H1 (cell line): ENCODE measurements around the gene TTC31. TPM values are rescaled to one million over a fixed set of nuclear protein-coding genes. Genes with fewer than 3 reads are reported as not detected.

ENCODE experiments used
- CEBPB ChIP-seq: IDR thresholded peaks from 2 replicates; pipeline ENCODE4 v1.6.1; 2012; ENCODE audit warnings: low read depth, low read length
- CHD7 ChIP-seq: fragments of 300-600 bp; sonication (generic); IDR thresholded peaks from 2 replicates; pipeline ENCODE4 v1.7.1; 2012; ENCODE audit warnings: low read length, moderate library complexity, mild to moderate bottlenecking, inconsistent platforms; ENCODE audit not compliant: insufficient replicate concordance
- EGR1 ChIP-seq: IDR thresholded peaks from 2 replicates; pipeline ENCODE4 v1.6.1; 2011; ENCODE audit warnings: low read depth, low read length, borderline replicate concordance
- HDAC6 ChIP-seq: IDR thresholded peaks from one replicate; pipeline ENCODE4 v1.7.1; 2012; ENCODE audit warnings: low read depth, mild to moderate bottlenecking, inconsistent platforms, low read length, moderate library complexity
- KDM1A ChIP-seq: fragments of 200-600, 300-600 bp; sonication (generic); IDR thresholded peaks from 2 replicates; pipeline ENCODE4 v1.7.1; 2016; ENCODE audit warnings: mild to moderate bottlenecking, low read length, borderline replicate concordance
- KDM4A ChIP-seq: IDR thresholded peaks from one replicate; pipeline ENCODE4 v1.7.1; 2012; ENCODE audit warnings: low read depth, mild to moderate bottlenecking, moderate library complexity, low read length, inconsistent platforms; ENCODE audit not compliant: severe bottlenecking
- KDM5A ChIP-seq: fragments of 200-600 bp; IDR thresholded peaks from 2 replicates; pipeline ENCODE4 v1.7.1; 2012; ENCODE audit warnings: mild to moderate bottlenecking, low read length, inconsistent platforms, mixed read lengths
- MAFK ChIP-seq: IDR thresholded peaks from 2 replicates; pipeline ENCODE4 v1.6.1; 2012; ENCODE audit warnings: low read depth, mild to moderate bottlenecking, improper control_type of control experiment, low read length
- POLR2AphosphoS5 ChIP-seq: IDR thresholded peaks from 2 replicates; pipeline ENCODE4 v1.6.1; 2011; ENCODE audit warnings: low read depth, low read length
- SP2 ChIP-seq: IDR thresholded peaks from 2 replicates; pipeline ENCODE4 v1.6.1; 2012; ENCODE audit warnings: mild to moderate bottlenecking, low read length, inconsistent platforms
- TAF7 ChIP-seq: optimal IDR thresholded peaks from 2 replicates; pipeline ENCODE3; 2011; ENCODE audit warnings: low read depth, mild to moderate bottlenecking, inconsistent platforms, low read length, moderate library complexity, borderline replicate concordance
- polyA plus RNA-seq, 7 experiments: library from polyadenylated mRNA; depleted of rRNA in 3 of 7; stranded (reverse) in 5 of 7; unstranded in 2 of 7; fragments of >200 nt in 5 of 7; fragments of 200-250 nt in 2 of 7; gene quantifications; 1 replicate in 5 of 7; 2 replicates in 1 of 7; 4 replicates in 1 of 7; pipeline versions ENCODE4 v1.2.1 to v1.2.3, GENCODE V29; 2011 to 2013; ENCODE audit warnings: missing spikeins in 2 of 7, mixed read lengths in 2 of 7
- total RNA-seq: library from RNA; stranded (reverse); fragmentation: NEBNext Ultra II Directional; extraction: Animal tissue kit (Norgen Biotek cat#: 25700); gene quantifications from 2 replicates; pipeline ENCODE4 v1.2.1, GENCODE V29; 2021

Gene TTC31
- total and polyA plus RNA-seq, 2 of the 8 experiments (the other 6 are each of a cell fraction or from before 2014, with no cell fraction given) = 28.8 to 29.9 TPM

GRCh38 chr2:74505448-74506246 lies 22.8 kb downstream of the TTC31 start (continued):
- TF ChIP-seq CHD7 (no peak), KDM1A (no peak), KDM5A (no peak), MAFK (no peak), POLR2AphosphoS5 (no peak), SP2 (no peak), KDM4A (no peak), EGR1 (no peak), TAF7 (no peak), HDAC6 (no peak), CEBPB (no peak)
